ENCODE measurements around the gene NRXN3. TPM values are rescaled to one million over a fixed set of nuclear protein-coding genes. Genes with fewer than 3 reads are reported as not detected.

NRXN3 gene
- total RNA-seq, 4 donors from 2014 or later: 4.1 to 11.9 (median 5.8) TPM

DNA sequence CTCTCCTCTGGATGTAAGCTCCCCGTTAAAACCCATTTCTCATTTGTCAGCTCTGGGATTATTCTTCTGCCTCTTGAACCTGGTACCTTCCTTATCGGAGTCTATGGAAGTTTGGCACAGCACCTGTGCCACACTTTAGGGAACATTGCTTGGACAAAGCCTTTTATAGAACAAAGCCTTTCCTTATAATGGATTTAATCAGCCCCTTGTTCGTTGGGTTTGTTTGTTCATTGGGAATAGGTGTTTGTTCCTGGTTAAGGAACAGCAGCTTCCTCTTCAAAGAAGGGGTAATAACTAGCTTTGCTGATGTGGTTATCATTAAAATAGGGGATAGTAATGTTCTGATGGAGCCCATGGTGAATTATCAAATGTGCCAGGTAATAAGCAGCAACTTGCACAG lies 70.4 kb downstream of the NRXN3 start:
- no peaks in the 10 kb centered on the region for H3K36me3 ChIP-seq
- H3K27ac ChIP-seq: no peak overlapping the region
- WGBS, 2 donors (ENCODE audit: low coverage in 1 of 2): 40 to 51% methylated on average over 2 to 3 of the region's 3 CpGs
- H3K4me1 ChIP-seq: peaks cover 0 to under 1% (median 0%) of the 10 kb centered on the region in 4 donors
- H3K4me3 ChIP-seq: no peak overlapping the region
- in situ Hi-C loops (cut with MboI; ENCODE audit: low pct_ligation_motif_present in 1 of 4, low pct_unique_long_range_greater_than_20kb in 1 of 4, low sequenced_read_pairs in 3 of 4): no loop called here
- H3K9me3 ChIP-seq: no peaks in the 10 kb centered on the region
- no peaks in the 10 kb centered on the region for H3K27me3 ChIP-seq
- DNase-seq: no peak
- intact Hi-C loops (cut with DNase I; ENCODE audit: low total_unique reads): no loop called here
- TF ChIP-seq EP300 (IDR thresholded peaks at IDR 0.05; ENCODE audit: low read depth) (no peak), POLR2AphosphoS5 (IDR thresholded peaks at IDR 0.05) (no peak), POLR2A (IDR thresholded peaks at IDR 0.05) (no peak)
- TF ChIP-seq, protein P1, sequence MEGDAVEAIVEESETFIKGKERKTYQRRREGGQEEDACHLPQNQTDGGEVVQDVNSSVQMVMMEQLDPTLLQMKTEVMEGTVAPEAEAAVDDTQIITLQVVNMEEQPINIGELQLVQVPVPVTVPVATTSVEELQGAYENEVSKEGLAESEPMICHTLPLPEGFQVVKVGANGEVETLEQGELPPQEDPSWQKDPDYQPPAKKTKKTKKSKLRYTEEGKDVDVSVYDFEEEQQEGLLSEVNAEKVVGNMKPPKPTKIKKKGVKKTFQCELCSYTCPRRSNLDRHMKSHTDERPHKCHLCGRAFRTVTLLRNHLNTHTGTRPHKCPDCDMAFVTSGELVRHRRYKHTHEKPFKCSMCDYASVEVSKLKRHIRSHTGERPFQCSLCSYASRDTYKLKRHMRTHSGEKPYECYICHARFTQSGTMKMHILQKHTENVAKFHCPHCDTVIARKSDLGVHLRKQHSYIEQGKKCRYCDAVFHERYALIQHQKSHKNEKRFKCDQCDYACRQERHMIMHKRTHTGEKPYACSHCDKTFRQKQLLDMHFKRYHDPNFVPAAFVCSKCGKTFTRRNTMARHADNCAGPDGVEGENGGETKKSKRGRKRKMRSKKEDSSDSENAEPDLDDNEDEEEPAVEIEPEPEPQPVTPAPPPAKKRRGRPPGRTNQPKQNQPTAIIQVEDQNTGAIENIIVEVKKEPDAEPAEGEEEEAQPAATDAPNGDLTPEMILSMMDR (IDR thresholded peaks at IDR 0.05): no peak

DNA sequence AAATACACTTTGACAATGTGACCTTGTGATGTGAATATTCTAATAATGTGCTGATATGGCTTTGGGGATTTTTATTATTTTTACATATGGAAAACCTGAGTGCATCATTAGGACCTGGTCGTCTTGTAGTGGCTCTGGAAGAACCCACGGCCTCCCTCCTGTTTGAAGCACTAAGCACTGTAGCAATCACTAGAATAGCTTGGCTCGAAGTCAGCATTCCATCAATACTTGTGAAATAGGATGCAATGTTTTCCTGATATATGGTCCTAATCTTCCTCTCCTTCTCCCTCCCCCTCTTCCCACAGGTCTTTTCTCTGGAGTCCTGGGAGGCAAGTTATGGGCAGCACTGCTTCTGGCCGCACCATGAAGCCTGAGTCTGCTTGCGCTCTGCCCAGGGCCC lies 71.9 kb downstream of the NRXN3 start:
- intact Hi-C loops (cut with DNase I; ENCODE audit: low total_unique reads) (no loop called here), in situ Hi-C loops (cut with MboI; ENCODE audit: low pct_ligation_motif_present in 1 of 4, low pct_unique_long_range_greater_than_20kb in 1 of 4, low sequenced_read_pairs in 3 of 4) (no loop called here)
- peaks cover 0 to 5% (median 0%) of the 10 kb centered on the region in 4 donors for H3K4me1 ChIP-seq
- no peaks in the 10 kb centered on the region for H3K36me3 ChIP-seq
- 58 to 68% methylated on average over 2 to 5 of the region's 5 CpGs for WGBS, 2 donors (ENCODE audit: low coverage in 1 of 2)
- H3K27me3 ChIP-seq: no peaks in the 10 kb centered on the region
- no peaks in the 10 kb centered on the region for H3K9me3 ChIP-seq
- no peak for DNase-seq
- TF ChIP-seq, protein P1 (IDR thresholded peaks at IDR 0.05): no peak
- no peak for TF ChIP-seq EP300 (IDR thresholded peaks at IDR 0.05; ENCODE audit: low read depth)
- TF ChIP-seq POLR2AphosphoS5 (IDR thresholded peaks at IDR 0.05): no peak
- no peak for TF ChIP-seq POLR2A (IDR thresholded peaks at IDR 0.05)
- H3K4me3 ChIP-seq: no peak overlapping the region
- H3K27ac ChIP-seq: no peak overlapping the region

DNA sequence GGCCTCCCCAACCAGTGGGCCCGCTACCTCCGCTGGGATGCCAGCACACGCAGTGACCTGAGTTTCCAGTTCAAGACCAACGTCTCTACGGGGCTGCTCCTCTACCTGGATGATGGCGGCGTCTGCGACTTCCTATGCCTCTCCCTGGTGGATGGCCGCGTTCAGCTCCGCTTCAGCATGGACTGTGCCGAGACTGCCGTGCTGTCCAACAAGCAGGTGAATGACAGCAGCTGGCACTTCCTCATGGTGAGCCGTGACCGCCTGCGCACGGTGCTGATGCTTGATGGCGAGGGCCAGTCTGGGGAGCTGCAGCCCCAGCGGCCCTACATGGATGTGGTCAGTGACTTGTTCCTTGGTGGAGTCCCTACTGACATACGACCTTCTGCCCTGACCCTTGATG lies 73.0 kb downstream of the NRXN3 start:
- DNase-seq: no peak
- no peak overlapping the region for H3K27ac ChIP-seq
- intact Hi-C loops (cut with DNase I; ENCODE audit: low total_unique reads) (no loop called here), in situ Hi-C loops (cut with MboI; ENCODE audit: low pct_ligation_motif_present in 1 of 4, low pct_unique_long_range_greater_than_20kb in 1 of 4, low sequenced_read_pairs in 3 of 4) (no loop called here)
- H3K4me1 ChIP-seq: peaks cover 0 to 5% (median 0%) of the 10 kb centered on the region in 4 donors
- WGBS, 2 donors (ENCODE audit: low coverage in 1 of 2): 92% methylated on average over 18 of the region's 20 CpGs; no CpG with 5 or more reads in 1 of the 2 donors
- no peaks in the 10 kb centered on the region for H3K36me3 ChIP-seq
- no peaks in the 10 kb centered on the region for H3K27me3 ChIP-seq
- no peaks in the 10 kb centered on the region for H3K9me3 ChIP-seq
- H3K4me3 ChIP-seq: no peak overlapping the region
- TF ChIP-seq POLR2A (IDR thresholded peaks at IDR 0.05) (no peak), POLR2AphosphoS5 (IDR thresholded peaks at IDR 0.05) (no peak), EP300 (IDR thresholded peaks at IDR 0.05; ENCODE audit: low read depth) (no peak)
- TF ChIP-seq, protein P1 (IDR thresholded peaks at IDR 0.05): no peak

DNA sequence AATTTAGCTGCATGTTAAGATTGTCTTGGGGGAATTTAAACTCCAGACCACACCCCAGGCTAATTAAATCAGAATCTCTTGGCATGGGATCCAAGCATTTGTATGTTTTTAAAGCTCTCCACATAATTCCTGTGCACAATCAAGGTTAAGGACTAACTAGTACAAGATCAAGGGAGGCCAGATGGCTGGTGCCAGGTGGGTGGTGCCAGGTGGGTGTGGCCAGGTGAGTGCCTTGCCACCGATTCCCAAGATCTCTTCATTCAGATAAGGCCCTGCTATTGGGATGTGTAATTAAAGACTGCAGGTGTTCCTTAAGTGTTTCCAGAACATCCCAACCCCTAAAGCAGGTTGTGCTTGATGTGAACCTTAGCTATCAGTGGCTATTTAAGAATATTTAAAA lies 75.1 kb downstream of the NRXN3 start:
- H3K27ac ChIP-seq: no peak overlapping the region
- 50% methylated on average over 1 of the region's 1 CpG; no CpG with 5 or more reads in 1 of the 2 donors for WGBS, 2 donors (ENCODE audit: low coverage in 1 of 2)
- DNase-seq: peak; percentile 65
- in situ Hi-C loops (cut with MboI; ENCODE audit: low pct_ligation_motif_present in 1 of 4, low pct_unique_long_range_greater_than_20kb in 1 of 4, low sequenced_read_pairs in 3 of 4) (no loop called here), intact Hi-C loops (cut with DNase I; ENCODE audit: low total_unique reads) (no loop called here)
- H3K27me3 ChIP-seq: no peaks in the 10 kb centered on the region
- peaks cover 0 to 5% (median 0%) of the 10 kb centered on the region in 4 donors for H3K4me1 ChIP-seq
- TF ChIP-seq POLR2A (IDR thresholded peaks at IDR 0.05) (no peak), POLR2AphosphoS5 (IDR thresholded peaks at IDR 0.05) (no peak), EP300 (IDR thresholded peaks at IDR 0.05; ENCODE audit: low read depth) (no peak)
- TF ChIP-seq, protein P1 (IDR thresholded peaks at IDR 0.05): no peak
- no peaks in the 10 kb centered on the region for H3K9me3 ChIP-seq
- no peak overlapping the region for H3K4me3 ChIP-seq
- no peaks in the 10 kb centered on the region for H3K36me3 ChIP-seq
